Kidney (tissue), 14 donors: ENCODE results near the gene NDEL1. TPM values are rescaled to one million over a fixed set of nuclear protein-coding genes. Genes with fewer than 3 reads are reported as not detected.

Source experiments
- DNase-seq, 5 donors: peaks; one replicate each; pipeline ENCODE4 v3.0.0-alpha.2; 2013 to 2020
- FAIRE-seq: peaks from 2 replicates; lab custom pipeline; 2012; peaks lifted over from hg19 to GRCh38; lab: Jason Lieb, UNC
- H3K27ac ChIP-seq, 2 donors: one replicate each; pipeline ENCODE4 v1.7.0; 2013; ENCODE audit warnings: low read depth in 2 of 2, low read length in 2 of 2, inconsistent platforms in 1 of 2
- H3K27me3 ChIP-seq: one replicate; pipeline ENCODE4 v1.7.1; 2013; ENCODE audit warnings: low read length, inconsistent platforms; ENCODE audit not compliant: control insufficient read depth, insufficient read depth
- H3K36me3 ChIP-seq, 3 donors: one replicate each; pipeline versions ENCODE4 v1.7.0 to v1.7.1; 2013; ENCODE audit warnings: low read length in 3 of 3, control low read depth in 1 of 3, inconsistent platforms in 1 of 3; ENCODE audit not compliant: insufficient read depth in 3 of 3, control insufficient read depth in 2 of 3
- H3K4me1 ChIP-seq, 3 donors: one replicate each; pipeline versions ENCODE4 v1.7.0 to v1.7.1; 2013; ENCODE audit warnings: low read length in 3 of 3, inconsistent platforms in 1 of 3, low read depth in 1 of 3; ENCODE audit not compliant: control insufficient read depth in 2 of 3, insufficient read depth in 2 of 3
- H3K4me3 ChIP-seq, 3 donors: one replicate each; pipeline versions ENCODE4 v1.7.0 to v1.8.1; 2013; ENCODE audit warnings: low read length in 3 of 3, control low read depth in 1 of 3, inconsistent platforms in 1 of 3
- H3K9ac ChIP-seq, 3 donors: one replicate each; pipeline versions ENCODE4 v1.7.0 to v1.7.1; 2013; ENCODE audit warnings: low read length in 3 of 3, control low read depth in 1 of 3, inconsistent platforms in 1 of 3
- H3K9me3 ChIP-seq, 3 donors: one replicate each; pipeline versions ENCODE4 v1.7.0 to v1.7.1; 2013; ENCODE audit warnings: low read length in 3 of 3, control low read depth in 1 of 3, inconsistent platforms in 1 of 3; ENCODE audit not compliant: control insufficient read depth in 2 of 3, insufficient read depth in 1 of 3
- CTCF ChIP-seq: IDR thresholded peaks from 3 replicates; pipeline ENCODE4 v1.5.1; 2012; ENCODE audit warnings: mild to moderate bottlenecking, moderate library complexity, borderline replicate concordance; ENCODE audit not compliant: insufficient read depth; ENCODE audit errors: extremely low read depth
- intact Hi-C: fragments of 100-400 bp; cut with DNase I; formaldehyde crosslinking; loops from one replicate; pipeline ENCODE4 v1.11.1; 2022
- polyA plus RNA-seq: library from polyadenylated mRNA; stranded (reverse); fragments of 350-450 nt; fragmentation: Illumina TruSeq; extraction: RNeasy Lipid Tissue Mini Kit (QIAGEN cat#74804); gene quantifications from one replicate; pipeline ENCODE4 v1.2.3, GENCODE V29; 2014; ENCODE audit warnings: low read depth, low replicate concordance; ENCODE audit not compliant: insufficient read depth
- total RNA-seq: library from RNA; stranded (reverse); fragmentation: NEBNext Ultra II Directional; extraction: Animal tissue kit (Norgen Biotek cat#: 25700); gene quantifications from one replicate; pipeline ENCODE4 v1.2.1, GENCODE V29; 2021
- donor health status: control.
- donor health status: control.
- donor health status: control.
- donor health status: control.
- donor health status: control.
- donor health status: DM: yes; HTN: yes; CAD: no.
- donor health status: Normal renal cell carcinoma (clear cell type).

Gene NDEL1
- total and polyA plus RNA-seq, 2 donors from 2014 or later: 17.9 to 66.1 TPM

GRCh38 chr17:8387914-8388651, 47.6 kb upstream of the NDEL1 start:
- Histone ChIP-seq H3K27me3 (no peaks in the 10 kb centered on the region), H3K4me1 (peaks cover 0 to 5% (median 5%) of the 10 kb centered on the region in 3 donors), H3K9me3 (no peaks in the 10 kb centered on the region), H3K36me3 (no peaks in the 10 kb centered on the region), H3K9ac (no peak overlapping the region), H3K27ac (no peak overlapping the region), H3K4me3 (no peak overlapping the region)
- intact Hi-C loops: no loop called here
- no peak for TF ChIP-seq CTCF
- DNase-seq (no peak), FAIRE-seq (no peak)

GRCh38 chr17:8391711-8392110, 44.0 kb upstream of the NDEL1 start:
- FAIRE-seq (no peak), DNase-seq (no peak)
- Histone ChIP-seq H3K9ac (no peak overlapping the region), H3K4me1 (no peaks in the 10 kb centered on the region), H3K9me3 (no peaks in the 10 kb centered on the region), H3K27ac (no peak overlapping the region), H3K36me3 (no peaks in the 10 kb centered on the region), H3K27me3 (no peaks in the 10 kb centered on the region), H3K4me3 (no peak overlapping the region)
- TF ChIP-seq CTCF: no peak
- intact Hi-C loops: no loop called here

- H3K9me3 ChIP-seq: no peaks in the 10 kb centered on the region
- DNase-seq (no peak), FAIRE-seq (no peak)
- TF ChIP-seq CTCF: no peak
- intact Hi-C loops: no loop called here
- no peak overlapping the region for H3K4me3 ChIP-seq
- no peaks in the 10 kb centered on the region for H3K36me3 ChIP-seq
- H3K27ac ChIP-seq: no peak overlapping the region
- H3K27me3 ChIP-seq: no peaks in the 10 kb centered on the region
- no peaks in the 10 kb centered on the region for H3K4me1 ChIP-seq
- H3K9ac ChIP-seq: no peak overlapping the region
Observed at GRCh38 chr17:8392274-8392673, 43.4 kb upstream of the NDEL1 start.
